Kidney epithelial cell (primary cell): Measurements from ENCODE around the gene ATP6V1C2. TPM values are rescaled to one million over a fixed set of nuclear protein-coding genes. Genes with fewer than 3 reads are reported as not detected.

Source experiments
- DNase-seq: peaks from one replicate; pipeline ENCODE4 v3.0.0-alpha.2; 2010; ENCODE audit warnings: low read depth
- H3K27me3 ChIP-seq: 2 replicates; pipeline ENCODE4 v1.6.0; 2011; ENCODE audit warnings: low read length; ENCODE audit not compliant: control insufficient read depth, insufficient read depth
- H3K36me3 ChIP-seq: 2 replicates; pipeline ENCODE4 v1.5.1; 2011; ENCODE audit warnings: low read length; ENCODE audit not compliant: control insufficient read depth, insufficient read depth
- H3K4me3 ChIP-seq: 2 replicates; pipeline ENCODE4 v1.5.1; 2011; ENCODE audit warnings: low read depth, mild to moderate bottlenecking, control low read depth, low read length
- total RNA-seq: library from RNA; depleted of rRNA; stranded (reverse); fragments of >200 nt; gene quantifications from 2 replicates; pipeline ENCODE4 v1.2.3, GENCODE V29; 2015
- TF ChIP-seq, protein P1 (sequence below): IDR thresholded peaks from 2 replicates; pipeline ENCODE4 v1.5.1; 2011; ENCODE audit warnings: mild to moderate bottlenecking, moderate library complexity, low read length, control low read depth, inconsistent platforms; ENCODE audit not compliant: insufficient read depth, poor library complexity, severe bottlenecking

ATP6V1C2 gene
- total RNA-seq, 1 donor from 2014 or later: 0.04 TPM

DNA sequence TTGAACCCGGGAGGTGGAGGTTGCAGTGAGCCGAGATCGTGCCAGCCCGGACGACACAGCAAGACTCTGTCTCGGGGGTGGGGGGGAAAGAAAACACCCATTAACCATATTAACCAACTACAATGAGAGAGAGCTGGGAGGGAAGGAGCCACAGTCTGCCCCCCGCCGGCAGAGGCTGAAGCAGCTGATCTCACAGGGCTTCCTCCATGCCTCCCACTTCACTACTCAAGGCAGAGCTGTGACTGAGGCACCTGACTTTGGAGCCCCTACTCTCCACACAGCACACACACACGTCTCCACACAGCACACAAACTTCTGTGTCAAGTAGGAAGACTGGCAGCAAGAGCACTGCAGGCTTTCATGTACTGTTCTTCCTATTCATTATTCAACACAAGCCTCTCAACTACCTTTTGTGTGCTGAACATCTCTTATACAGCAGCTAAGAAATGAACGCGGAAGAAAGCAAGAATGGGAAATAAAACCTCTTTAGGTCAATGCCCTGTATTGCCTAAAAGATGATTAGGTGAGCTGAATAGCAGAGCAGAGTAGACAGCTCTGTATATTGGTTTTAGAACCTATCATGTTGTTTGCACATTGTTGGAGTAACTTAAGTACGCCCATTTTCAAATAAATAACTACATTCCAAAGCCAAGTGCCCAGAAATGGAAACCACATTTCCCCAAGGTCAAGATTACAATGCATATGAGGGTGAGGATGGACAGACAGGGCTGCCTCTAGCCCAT is 65.0 kb downstream of the ATP6V1C2 start:
- H3K36me3 ChIP-seq: peaks cover 5% of the 10 kb centered on the region
- H3K4me3 ChIP-seq: no peak overlapping the region
- no peaks in the 10 kb centered on the region for H3K27me3 ChIP-seq
- TF ChIP-seq, protein P1, sequence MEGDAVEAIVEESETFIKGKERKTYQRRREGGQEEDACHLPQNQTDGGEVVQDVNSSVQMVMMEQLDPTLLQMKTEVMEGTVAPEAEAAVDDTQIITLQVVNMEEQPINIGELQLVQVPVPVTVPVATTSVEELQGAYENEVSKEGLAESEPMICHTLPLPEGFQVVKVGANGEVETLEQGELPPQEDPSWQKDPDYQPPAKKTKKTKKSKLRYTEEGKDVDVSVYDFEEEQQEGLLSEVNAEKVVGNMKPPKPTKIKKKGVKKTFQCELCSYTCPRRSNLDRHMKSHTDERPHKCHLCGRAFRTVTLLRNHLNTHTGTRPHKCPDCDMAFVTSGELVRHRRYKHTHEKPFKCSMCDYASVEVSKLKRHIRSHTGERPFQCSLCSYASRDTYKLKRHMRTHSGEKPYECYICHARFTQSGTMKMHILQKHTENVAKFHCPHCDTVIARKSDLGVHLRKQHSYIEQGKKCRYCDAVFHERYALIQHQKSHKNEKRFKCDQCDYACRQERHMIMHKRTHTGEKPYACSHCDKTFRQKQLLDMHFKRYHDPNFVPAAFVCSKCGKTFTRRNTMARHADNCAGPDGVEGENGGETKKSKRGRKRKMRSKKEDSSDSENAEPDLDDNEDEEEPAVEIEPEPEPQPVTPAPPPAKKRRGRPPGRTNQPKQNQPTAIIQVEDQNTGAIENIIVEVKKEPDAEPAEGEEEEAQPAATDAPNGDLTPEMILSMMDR: no peak
- DNase-seq: no peak

DNA sequence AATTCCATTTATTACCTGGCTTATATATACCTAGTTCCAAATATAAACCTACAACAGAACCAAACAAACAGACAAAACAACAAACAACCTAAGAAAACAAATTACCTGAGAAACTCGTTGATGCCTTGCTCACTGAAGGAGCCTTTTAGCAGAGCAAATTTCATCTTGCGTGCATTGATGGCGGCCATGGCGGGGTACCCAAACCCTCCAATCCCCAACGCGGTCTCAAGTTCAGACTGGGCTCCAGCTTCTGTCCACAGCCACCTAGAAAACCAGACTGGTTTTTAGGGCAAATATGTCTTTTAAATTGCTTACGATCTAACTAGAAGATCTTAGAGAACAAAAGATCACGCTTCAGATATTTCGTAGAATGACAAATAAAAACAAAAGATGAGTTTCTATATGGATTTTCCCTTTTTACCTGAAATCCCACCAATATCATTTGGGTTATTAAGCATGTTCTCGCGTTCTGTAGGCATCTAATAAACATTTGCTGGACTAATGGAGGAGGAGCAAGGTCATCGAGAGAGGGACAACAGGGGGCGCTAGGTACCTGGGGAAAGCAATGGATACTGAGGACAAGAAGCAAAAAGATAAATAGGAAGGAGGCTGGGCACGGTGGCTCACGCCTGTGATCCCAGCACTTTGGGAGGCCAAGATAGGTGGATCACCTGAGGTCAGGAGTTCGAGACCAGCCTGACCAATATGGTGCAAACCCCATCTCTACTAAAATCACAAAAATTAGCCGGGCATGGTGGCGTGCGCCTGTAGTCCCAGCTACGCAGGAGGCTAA is 65.9 kb downstream of the ATP6V1C2 start:
- peaks cover 5% of the 10 kb centered on the region for H3K36me3 ChIP-seq
- TF ChIP-seq, protein P1: peak; percentile 12
- no peak for DNase-seq
- no peak overlapping the region for H3K4me3 ChIP-seq
- H3K27me3 ChIP-seq: no peaks in the 10 kb centered on the region

DNA sequence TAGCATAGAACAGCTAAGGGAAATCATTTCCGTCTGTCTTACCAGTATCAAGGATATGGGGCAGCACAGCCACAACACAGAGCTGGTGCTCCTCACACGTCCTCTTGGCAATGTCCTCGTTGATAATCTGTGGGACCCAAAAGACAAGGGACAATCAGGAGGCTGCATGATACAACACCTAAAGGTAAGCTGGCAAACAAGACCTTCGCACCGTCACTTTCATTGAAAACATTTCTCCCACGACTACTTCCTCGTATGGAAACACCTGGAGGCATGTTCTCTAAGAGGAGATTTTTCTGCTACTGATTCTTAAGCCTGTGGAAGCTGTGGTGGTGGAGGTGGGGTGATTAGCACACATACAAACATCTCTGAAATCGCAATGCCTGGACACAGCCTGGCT is 67.4 kb downstream of the ATP6V1C2 start:
- TF ChIP-seq, protein P1: no peak
- H3K36me3 ChIP-seq: peaks cover 7% of the 10 kb centered on the region
- H3K4me3 ChIP-seq: no peak overlapping the region
- DNase-seq: no peak
- H3K27me3 ChIP-seq: no peaks in the 10 kb centered on the region

DNA sequence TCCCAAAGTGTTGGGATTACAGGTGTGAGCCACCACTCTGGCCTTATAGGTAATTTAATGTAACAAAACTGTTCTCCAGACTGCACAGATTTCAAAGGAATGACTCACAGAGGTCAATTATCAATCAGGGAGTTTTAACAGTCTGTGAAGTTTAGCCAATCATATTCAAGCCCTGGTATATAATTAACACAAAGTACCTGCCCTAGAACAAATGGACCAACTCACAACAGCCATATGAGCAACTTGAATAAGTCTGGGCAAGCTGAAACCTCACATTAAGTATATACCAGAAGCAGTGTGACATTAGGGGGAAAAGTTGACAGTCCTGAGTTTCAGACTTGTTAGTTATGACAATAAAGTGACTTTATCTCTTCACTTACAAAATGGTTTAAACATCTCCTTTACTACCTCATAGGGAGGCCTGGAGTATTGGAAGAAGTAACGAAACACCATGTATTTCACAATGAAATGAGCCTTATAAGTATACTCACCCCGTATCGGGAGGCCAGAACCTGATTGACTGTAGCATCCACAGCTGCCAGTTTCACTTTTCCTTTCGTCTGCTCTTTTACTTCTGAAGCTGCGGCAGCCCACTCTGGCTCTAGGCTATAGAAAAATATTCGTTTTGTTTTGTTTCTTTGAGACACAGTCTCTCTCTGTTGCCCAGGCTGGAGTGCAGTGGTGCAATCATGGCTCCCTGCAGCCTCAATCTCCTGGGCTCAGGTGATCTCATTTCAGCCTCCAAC is 69.0 kb downstream of the ATP6V1C2 start:
- Histone ChIP-seq H3K4me3 (no peak overlapping the region), H3K36me3 (peaks cover 4% of the 10 kb centered on the region), H3K27me3 (no peaks in the 10 kb centered on the region)
- DNase-seq: peak; percentile 64
- TF ChIP-seq, protein P1: no peak

DNA sequence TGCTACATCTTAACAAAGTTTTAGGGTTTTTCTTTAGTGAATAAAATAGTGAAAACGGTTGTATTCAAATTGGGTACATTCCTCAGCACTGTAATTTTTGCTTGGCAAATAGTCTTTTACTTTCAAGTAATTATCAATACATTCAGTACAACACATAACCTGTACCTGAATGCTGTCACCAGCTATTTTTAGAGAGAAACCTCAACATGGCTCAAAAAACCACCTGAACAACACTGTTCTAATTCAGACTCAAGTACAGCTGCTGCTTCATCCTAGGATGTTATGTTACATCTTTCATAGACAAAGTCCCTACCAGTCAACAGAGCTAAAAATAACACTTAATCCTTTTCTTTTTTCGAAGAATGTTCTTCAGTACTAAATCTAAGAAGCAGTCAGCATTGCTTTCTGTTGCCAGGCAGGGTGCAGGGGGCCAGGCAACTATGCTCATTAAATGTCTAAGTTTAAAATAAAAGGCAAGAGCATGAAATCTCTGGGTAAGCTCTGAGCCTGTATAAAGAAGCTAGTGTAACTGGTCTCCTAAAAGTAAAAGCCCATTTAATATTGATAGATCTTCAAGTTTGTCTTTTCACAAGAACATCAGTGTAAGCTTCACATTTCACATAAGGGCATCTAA is 70.7 kb downstream of the ATP6V1C2 start:
- H3K36me3 ChIP-seq: peaks cover 6% of the 10 kb centered on the region
- TF ChIP-seq, protein P1: no peak
- no peak for DNase-seq
- no peaks in the 10 kb centered on the region for H3K27me3 ChIP-seq
- no peak overlapping the region for H3K4me3 ChIP-seq
